Neural progenitor cell (in vitro differentiated cells): ENCODE measurements around the gene RNF103. TPM values are rescaled to one million over a fixed set of nuclear protein-coding genes. Genes with fewer than 3 reads are reported as not detected.

Source experiments
- DNase-seq: peaks from one replicate; pipeline ENCODE4 v3.0.0-alpha.2; 2016; ENCODE audit warnings: low spot score
- H2AFZ ChIP-seq: fragments of 200-600 bp; sonication (generic); replicated peaks from 2 replicates; pipeline ENCODE4 v1.6.1; 2016; ENCODE audit warnings: antibody characterized with exemption
- H3F3A ChIP-seq: fragments of 200-600 bp; sonication (generic); 2 replicates; pipeline ENCODE4 v1.6.1; 2016; ENCODE audit warnings: antibody characterized with exemption, low read depth
- H3K27ac ChIP-seq: fragments of 200-600 bp; sonication (generic); 2 replicates; pipeline ENCODE4 v1.5.1; 2016; ENCODE audit warnings: mild to moderate bottlenecking
- H3K27me3 ChIP-seq: fragments of 200-600 bp; sonication (generic); 2 replicates; pipeline ENCODE4 v1.6.1; 2016; ENCODE audit warnings: mild to moderate bottlenecking, moderate library complexity
- H3K36me3 ChIP-seq: fragments of 200-600 bp; sonication (generic); 2 replicates; pipeline ENCODE4 v1.5.1; 2016
- H3K4me1 ChIP-seq: fragments of 200-600 bp; sonication (generic); 2 replicates; pipeline ENCODE4 v1.6.1; 2016; ENCODE audit warnings: mixed run types
- H3K4me2 ChIP-seq: fragments of 200-600 bp; sonication (generic); 2 replicates; pipeline ENCODE4 v1.6.1; 2016
- H3K4me3 ChIP-seq: fragments of 200-600 bp; sonication (generic); 2 replicates; pipeline ENCODE4 v1.5.1; 2016
- H3K79me2 ChIP-seq: fragments of 200-600 bp; sonication (generic); 2 replicates; pipeline ENCODE4 v1.6.1; 2016; ENCODE audit warnings: low read depth
- H3K9ac ChIP-seq: fragments of 200-600 bp; sonication (generic); 2 replicates; pipeline ENCODE4 v1.6.1; 2016
- H3K9me3 ChIP-seq: fragments of 200-600 bp; sonication (generic); 2 replicates; pipeline ENCODE4 v1.5.1; 2016; ENCODE audit warnings: low read depth
- H4K20me1 ChIP-seq: fragments of 200-600 bp; sonication (generic); 2 replicates; pipeline ENCODE4 v1.6.1; 2016; ENCODE audit warnings: low read depth
- H3K27ac Mint-ChIP-seq: 3 replicates; pipeline ENCODE4 v1.8.0; 2021; ENCODE audit warnings: mixed read lengths
- H3K27me3 Mint-ChIP-seq: 2 replicates; pipeline ENCODE4 v1.8.0; 2022; ENCODE audit warnings: low read depth, mild to moderate bottlenecking, inconsistent platforms, moderate library complexity, mixed read lengths; ENCODE audit not compliant: insufficient read depth
- H3K36me3 Mint-ChIP-seq: 3 replicates; pipeline ENCODE4 v1.8.0; 2021; ENCODE audit warnings: mixed read lengths
- H3K4me1 Mint-ChIP-seq: 3 replicates; pipeline ENCODE4 v1.8.0; 2021; ENCODE audit warnings: mixed read lengths
- H3K4me3 Mint-ChIP-seq: 3 replicates; pipeline ENCODE4 v1.8.0; 2021; ENCODE audit warnings: mild to moderate bottlenecking, moderate library complexity, mixed read lengths
- H3K9me3 Mint-ChIP-seq: 3 replicates; pipeline ENCODE4 v1.8.0; 2020; ENCODE audit warnings: mixed read lengths
- EZH2 ChIP-seq: fragments of 200-600 bp; sonication (generic); IDR thresholded peaks from 2 replicates; pipeline ENCODE4 v1.6.1; 2017; ENCODE audit warnings: antibody characterized with exemption, mild to moderate bottlenecking, moderate library complexity
- EZH2phosphoT487 ChIP-seq: fragments of 200-600 bp; sonication (generic); IDR thresholded peaks from 2 replicates; pipeline ENCODE4 v1.6.1; 2017; ENCODE audit warnings: antibody characterized with exemption
- total RNA-seq: library from RNA; depleted of rRNA; stranded (reverse); fragments of >200 nt; gene quantifications from 2 replicates; pipeline ENCODE4 v1.2.3, GENCODE V29; 2015; ENCODE audit warnings: low replicate concordance
- TF ChIP-seq, protein P1 (sequence below): fragments of 200-600 bp; sonication (generic); IDR thresholded peaks from 2 replicates; pipeline ENCODE4 v1.5.1; 2017; ENCODE audit warnings: antibody characterized with exemption, mild to moderate bottlenecking

Gene RNF103
- total RNA-seq, 1 donor from 2014 or later: 26.5 TPM

GRCh38 chr2:86645752-86646151, 22.1 kb upstream of the RNF103 start:
- Histone ChIP-seq H3K4me3 (no peak overlapping the region), H2AFZ (no peak overlapping the region), H3K4me2 (no peak overlapping the region), H3K9me3 (peaks cover 6% of the 10 kb centered on the region), H3K9ac (no peak overlapping the region), H3K4me1 (no peaks in the 10 kb centered on the region), H3K36me3 (no peaks in the 10 kb centered on the region), H4K20me1 (no peaks in the 10 kb centered on the region), H3K79me2 (no peaks in the 10 kb centered on the region), H3F3A (no peaks in the 10 kb centered on the region), H3K27ac (no peak overlapping the region), H3K27me3 (no peaks in the 10 kb centered on the region)
- Mint-ChIP-seq H3K27ac (no peak overlapping the region), H3K36me3 (no peaks in the 10 kb centered on the region), H3K9me3 (peaks cover 15% of the 10 kb centered on the region), H3K4me3 (no peak overlapping the region), H3K27me3 (no peaks in the 10 kb centered on the region), H3K4me1 (no peaks in the 10 kb centered on the region)
- no peak for DNase-seq
- TF ChIP-seq EZH2 (no peak), EZH2phosphoT487 (no peak)
- TF ChIP-seq, protein P1, sequence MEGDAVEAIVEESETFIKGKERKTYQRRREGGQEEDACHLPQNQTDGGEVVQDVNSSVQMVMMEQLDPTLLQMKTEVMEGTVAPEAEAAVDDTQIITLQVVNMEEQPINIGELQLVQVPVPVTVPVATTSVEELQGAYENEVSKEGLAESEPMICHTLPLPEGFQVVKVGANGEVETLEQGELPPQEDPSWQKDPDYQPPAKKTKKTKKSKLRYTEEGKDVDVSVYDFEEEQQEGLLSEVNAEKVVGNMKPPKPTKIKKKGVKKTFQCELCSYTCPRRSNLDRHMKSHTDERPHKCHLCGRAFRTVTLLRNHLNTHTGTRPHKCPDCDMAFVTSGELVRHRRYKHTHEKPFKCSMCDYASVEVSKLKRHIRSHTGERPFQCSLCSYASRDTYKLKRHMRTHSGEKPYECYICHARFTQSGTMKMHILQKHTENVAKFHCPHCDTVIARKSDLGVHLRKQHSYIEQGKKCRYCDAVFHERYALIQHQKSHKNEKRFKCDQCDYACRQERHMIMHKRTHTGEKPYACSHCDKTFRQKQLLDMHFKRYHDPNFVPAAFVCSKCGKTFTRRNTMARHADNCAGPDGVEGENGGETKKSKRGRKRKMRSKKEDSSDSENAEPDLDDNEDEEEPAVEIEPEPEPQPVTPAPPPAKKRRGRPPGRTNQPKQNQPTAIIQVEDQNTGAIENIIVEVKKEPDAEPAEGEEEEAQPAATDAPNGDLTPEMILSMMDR: no peak

- Histone ChIP-seq H3K4me2 (no peak overlapping the region), H2AFZ (no peak overlapping the region), H3K27me3 (no peaks in the 10 kb centered on the region), H3K4me3 (no peak overlapping the region), H3K36me3 (no peaks in the 10 kb centered on the region), H3K9ac (no peak overlapping the region), H3K4me1 (no peaks in the 10 kb centered on the region), H3K9me3 (no peaks in the 10 kb centered on the region), H3K27ac (no peak overlapping the region), H3F3A (no peaks in the 10 kb centered on the region), H4K20me1 (no peaks in the 10 kb centered on the region), H3K79me2 (no peaks in the 10 kb centered on the region)
- no peak for DNase-seq
- TF ChIP-seq EZH2 (no peak), EZH2phosphoT487 (no peak)
- TF ChIP-seq, protein P1: no peak
- H3K4me1 Mint-ChIP-seq: no peaks in the 10 kb centered on the region
- H3K9me3 Mint-ChIP-seq: peaks cover 2% of the 10 kb centered on the region
- H3K36me3 Mint-ChIP-seq: no peaks in the 10 kb centered on the region
- H3K27ac Mint-ChIP-seq: no peak overlapping the region
- H3K27me3 Mint-ChIP-seq: no peaks in the 10 kb centered on the region
- no peak overlapping the region for H3K4me3 Mint-ChIP-seq
Measured at GRCh38 chr2:86638712-86639111, 15.0 kb upstream of the RNF103 start.

DNA sequence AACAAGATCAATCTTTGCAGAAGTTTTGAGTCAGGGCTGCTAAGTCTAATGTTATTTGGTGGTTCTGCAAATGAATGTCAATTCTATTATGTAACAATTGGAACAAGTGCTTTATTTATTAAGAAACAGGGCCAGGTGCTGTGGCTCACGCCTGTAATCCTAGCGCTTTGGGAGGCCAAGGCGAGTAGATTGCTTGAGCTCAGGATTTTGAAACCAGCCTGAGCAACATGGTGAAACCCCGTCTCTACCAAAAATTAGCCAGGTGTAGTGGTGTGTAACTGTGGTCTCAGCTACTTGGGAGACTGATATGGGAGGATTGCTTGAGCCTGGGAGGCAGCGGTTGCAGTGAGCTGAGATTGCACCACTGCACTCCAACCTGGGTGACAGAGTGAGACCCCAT, 13.2 kb upstream of the RNF103 start:
- peaks cover 1% of the 10 kb centered on the region for H3K4me1 ChIP-seq

More for the DNA sequence above, 13.2 kb upstream of the RNF103 start:
- no peak for TF ChIP-seq EZH2phosphoT487
- no peak for TF ChIP-seq EZH2
- TF ChIP-seq, protein P1: no peak
- no peak overlapping the region for H3K4me3 Mint-ChIP-seq
- Histone ChIP-seq H3K27me3 (no peaks in the 10 kb centered on the region), H3K4me2 (no peak overlapping the region), H3K79me2 (no peaks in the 10 kb centered on the region), H2AFZ (no peak overlapping the region), H3K27ac (no peak overlapping the region), H3F3A (no peaks in the 10 kb centered on the region), H3K9ac (no peak overlapping the region), H3K4me3 (no peak overlapping the region), H3K9me3 (no peaks in the 10 kb centered on the region), H3K36me3 (no peaks in the 10 kb centered on the region), H4K20me1 (no peaks in the 10 kb centered on the region)
- H3K9me3 Mint-ChIP-seq: peaks cover 2% of the 10 kb centered on the region
- peaks cover 3% of the 10 kb centered on the region for H3K4me1 Mint-ChIP-seq
- DNase-seq: no peak
- no peaks in the 10 kb centered on the region for H3K36me3 Mint-ChIP-seq
- no peak overlapping the region for H3K27ac Mint-ChIP-seq
- no peaks in the 10 kb centered on the region for H3K27me3 Mint-ChIP-seq
